OCI-LY7 (cell line): ENCODE results near the gene DAB2IP. TPM values are rescaled to one million over a fixed set of nuclear protein-coding genes. Genes with fewer than 3 reads are reported as not detected.

ENCODE experiments used
- BruUV-seq: library from RNA; stranded (reverse); fragments of 400-500 nt; replicated peaks from 2 replicates; lab custom pipeline; 2021; lab: Mats Ljungman, UMichigan
- CTCF ChIA-PET: fragments of 300-600 bp; sonication (Branson Sonifier 250); formaldehyde crosslinking; loops from one replicate; lab custom pipeline; 2022; ENCODE audit warnings: antibody characterized with exemption; ENCODE audit not compliant: unreplicated experiment; lab: Charles Lee
- POLR2A ChIA-PET: fragments of 300-600 bp; sonication (Branson Sonifier 250); formaldehyde crosslinking; loops from one replicate; lab custom pipeline; 2022; ENCODE audit warnings: antibody characterized with exemption; lab: Charles Lee
- DNase-seq: peaks from one replicate; pipeline ENCODE4 v3.0.0-alpha.2; 2015; ENCODE audit warnings: low spot score
- H2AFZ ChIP-seq: fragments of 200-600 bp; sonication (generic), shearing (Covaris generic); 2 replicates; pipeline ENCODE4 v1.6.1; 2014; ENCODE audit warnings: mild to moderate bottlenecking, antibody characterized with exemption, low read length, moderate library complexity
- H3K27ac ChIP-seq: fragments of 200-600 bp; sonication (generic); 2 replicates; pipeline ENCODE4 v1.5.1; 2014; ENCODE audit warnings: mixed run types, low read depth, mild to moderate bottlenecking, moderate library complexity, low read length, inconsistent platforms; ENCODE audit not compliant: poor library complexity, severe bottlenecking
- H3K36me3 ChIP-seq: fragments of 200-600 bp; sonication (generic); 2 replicates; pipeline ENCODE4 v1.6.1; 2014; ENCODE audit warnings: mild to moderate bottlenecking, antibody characterized with exemption, low read length, moderate library complexity, mixed read lengths; ENCODE audit not compliant: insufficient read depth
- H3K4me1 ChIP-seq: fragments of 200-600 bp; sonication (generic); 2 replicates; pipeline ENCODE4 v1.5.1; 2014; ENCODE audit warnings: mild to moderate bottlenecking, low read length; ENCODE audit not compliant: insufficient read depth, poor library complexity, severe bottlenecking
- H3K4me2 ChIP-seq: fragments of 200-600 bp; sonication (generic); 2 replicates; pipeline ENCODE4 v1.6.1; 2014; ENCODE audit warnings: mild to moderate bottlenecking, low read length
- H3K4me3 ChIP-seq: fragments of 200-600 bp; sonication (generic); 2 replicates; pipeline ENCODE4 v1.5.1; 2014; ENCODE audit warnings: mild to moderate bottlenecking, low read depth, low read length; ENCODE audit not compliant: poor library complexity, severe bottlenecking
- H3K79me2 ChIP-seq: fragments of 200-600 bp; sonication (generic); 2 replicates; pipeline ENCODE4 v1.6.1; 2016; ENCODE audit warnings: low read depth, mild to moderate bottlenecking, low read length, moderate library complexity, mixed read lengths; ENCODE audit not compliant: insufficient read depth
- H3K9me2 ChIP-seq: fragments of 200-600 bp; sonication (generic); 2 replicates; pipeline ENCODE4 v1.6.1; 2016; ENCODE audit warnings: mild to moderate bottlenecking, low read length, mixed read lengths; ENCODE audit not compliant: insufficient read depth
- H3K9me3 ChIP-seq: fragments of 200-600 bp; sonication (generic); 2 replicates; pipeline ENCODE4 v1.6.1; 2014; ENCODE audit warnings: mild to moderate bottlenecking, mixed run types, low read length, mixed read lengths
- H4K20me1 ChIP-seq: fragments of 200-600 bp; sonication (generic); 2 replicates; pipeline ENCODE4 v1.6.1; 2014; ENCODE audit warnings: mild to moderate bottlenecking, antibody characterized with exemption, low read length, moderate library complexity, mixed read lengths; ENCODE audit not compliant: insufficient read depth
- CTCF ChIP-seq: fragments of 200-600 bp; sonication (generic); conservative IDR thresholded peaks from 2 replicates; pipeline ENCODE4 v1.5.1; 2014; ENCODE audit warnings: mild to moderate bottlenecking, antibody characterized with exemption, low read length, moderate library complexity, mixed read lengths
- EZH2phosphoT487 ChIP-seq: fragments of 200-600 bp; sonication (generic); IDR thresholded peaks from 2 replicates; pipeline ENCODE4 v1.6.1; 2018; ENCODE audit warnings: low read depth, borderline replicate concordance, mild to moderate bottlenecking, mixed run types, antibody characterized with exemption, low read length, moderate library complexity, mixed read lengths
- intact Hi-C: fragments of 100-400 bp; cut with micrococcal nuclease; formaldehyde crosslinking; loops from one replicate; pipeline ENCODE4 v1.10.0; 2022; ENCODE audit not compliant: unreplicated experiment
- total RNA-seq, 2 experiments: library from RNA; depleted of rRNA in 1 of 2; stranded (reverse); fragments of >200 nt in 1 of 2; shearing (Covaris generic) in 1 of 2; gene quantifications; 2 replicates each; pipeline ENCODE4 v1.2.3, GENCODE V29; 2014 to 2022

DAB2IP gene
- total RNA-seq, 2 experiments from 2014 or later, result 3.9 to 11.1 TPM

GRCh38 chr9:121820286-121821005, 169.0 kb downstream of the DAB2IP start:
- Histone ChIP-seq H4K20me1 (no peaks in the 10 kb centered on the region), H3K4me1 (peaks cover 33% of the 10 kb centered on the region), H3K9me3 (no peaks in the 10 kb centered on the region), H3K4me3 (no peak overlapping the region), H3K27ac (no peak overlapping the region), H3K79me2 (no peaks in the 10 kb centered on the region), H3K9me2 (no peaks in the 10 kb centered on the region), H3K4me2 (no peak overlapping the region), H3K36me3 (no peaks in the 10 kb centered on the region), H2AFZ (no peak overlapping the region)
- no peak for DNase-seq
- POLR2A ChIA-PET, result interaction anchor here (2.3 kb wide), 1 partner anchor 13 kb away, joined by 6 read pairs; no protein-coding TSS in a partner anchor
- intact Hi-C loops, result no loop called here
- CTCF ChIA-PET, result no interaction called here
- TF ChIP-seq CTCF (no peak), EZH2phosphoT487 (no peak)
- no TSS peak for BruUV-seq

- intact Hi-C loops, result no loop called here
- no peak overlapping the region for H3K4me3 ChIP-seq
- no peaks in the 10 kb centered on the region for H3K36me3 ChIP-seq
- H3K4me2 ChIP-seq, result peak overlapping the region; percentile 42; the same call in 1 of the 2 replicates
- no peaks in the 10 kb centered on the region for H3K9me2 ChIP-seq
- CTCF ChIA-PET, result no interaction called here
- POLR2A ChIA-PET, result interaction anchor here (2.3 kb wide), 1 partner anchor 12 kb away, joined by 6 read pairs; no protein-coding TSS in a partner anchor
- TF ChIP-seq CTCF, result no peak
- TF ChIP-seq EZH2phosphoT487, result no peak
- no peak overlapping the region for H3K27ac ChIP-seq
- BruUV-seq, result no TSS peak
- no peaks in the 10 kb centered on the region for H3K9me3 ChIP-seq
- DNase-seq, result no peak
- H2AFZ ChIP-seq, result no peak overlapping the region
- H3K4me1 ChIP-seq, result peaks cover 33% of the 10 kb centered on the region
- no peaks in the 10 kb centered on the region for H3K79me2 ChIP-seq
- no peaks in the 10 kb centered on the region for H4K20me1 ChIP-seq
Measured at GRCh38 chr9:121821326-121821725, 169.9 kb downstream of the DAB2IP start.
